Large intestine (tissue), 3 donors: ENCODE data around the gene TMEM132D. TPM values are rescaled to one million over a fixed set of nuclear protein-coding genes. Genes with fewer than 3 reads are reported as not detected.

Experiments
- DNase-seq, 2 donors: peaks; one replicate each; pipeline versions ENCODE4 v3.0.0 to v3.0.0-alpha.2; 2013
- H3K27ac ChIP-seq: one replicate; pipeline ENCODE4 v1.5.1; 2013; ENCODE audit warnings: low read length
- H3K27me3 ChIP-seq: 2 replicates; pipeline ENCODE4 v1.6.1; 2013; ENCODE audit warnings: low read length; ENCODE audit not compliant: control insufficient read depth, insufficient read depth
- H3K36me3 ChIP-seq: 2 replicates; pipeline ENCODE4 v1.6.1; 2013; ENCODE audit warnings: low read length; ENCODE audit not compliant: control insufficient read depth, insufficient read depth
- H3K4me1 ChIP-seq: one replicate; pipeline ENCODE4 v1.6.1; 2013; ENCODE audit warnings: low read length; ENCODE audit not compliant: control insufficient read depth, insufficient read depth
- H3K4me3 ChIP-seq: one replicate; pipeline ENCODE4 v1.5.1; 2013; ENCODE audit warnings: low read length
- H3K9me3 ChIP-seq: one replicate; pipeline ENCODE4 v1.6.1; 2013; ENCODE audit warnings: mild to moderate bottlenecking, low read depth, low read length, moderate library complexity; ENCODE audit not compliant: control insufficient read depth
- WGBS: methylation state at CpG from one replicate; pipeline ENCODE4 v1.1.5; 2013; ENCODE audit warnings: low lambda C conversion rate; ENCODE audit not compliant: insufficient coverage; 5-methylcytosine and 5-hydroxymethylcytosine counted together
- polyA plus RNA-seq: library from polyadenylated mRNA; unstranded; fragments of 120-200 nt; gene quantifications from one replicate; pipeline ENCODE4 v1.2.1, GENCODE V29; 2013

TMEM132D gene
- polyA plus RNA-seq, 1 donor: 0.55 TPM

DNA sequence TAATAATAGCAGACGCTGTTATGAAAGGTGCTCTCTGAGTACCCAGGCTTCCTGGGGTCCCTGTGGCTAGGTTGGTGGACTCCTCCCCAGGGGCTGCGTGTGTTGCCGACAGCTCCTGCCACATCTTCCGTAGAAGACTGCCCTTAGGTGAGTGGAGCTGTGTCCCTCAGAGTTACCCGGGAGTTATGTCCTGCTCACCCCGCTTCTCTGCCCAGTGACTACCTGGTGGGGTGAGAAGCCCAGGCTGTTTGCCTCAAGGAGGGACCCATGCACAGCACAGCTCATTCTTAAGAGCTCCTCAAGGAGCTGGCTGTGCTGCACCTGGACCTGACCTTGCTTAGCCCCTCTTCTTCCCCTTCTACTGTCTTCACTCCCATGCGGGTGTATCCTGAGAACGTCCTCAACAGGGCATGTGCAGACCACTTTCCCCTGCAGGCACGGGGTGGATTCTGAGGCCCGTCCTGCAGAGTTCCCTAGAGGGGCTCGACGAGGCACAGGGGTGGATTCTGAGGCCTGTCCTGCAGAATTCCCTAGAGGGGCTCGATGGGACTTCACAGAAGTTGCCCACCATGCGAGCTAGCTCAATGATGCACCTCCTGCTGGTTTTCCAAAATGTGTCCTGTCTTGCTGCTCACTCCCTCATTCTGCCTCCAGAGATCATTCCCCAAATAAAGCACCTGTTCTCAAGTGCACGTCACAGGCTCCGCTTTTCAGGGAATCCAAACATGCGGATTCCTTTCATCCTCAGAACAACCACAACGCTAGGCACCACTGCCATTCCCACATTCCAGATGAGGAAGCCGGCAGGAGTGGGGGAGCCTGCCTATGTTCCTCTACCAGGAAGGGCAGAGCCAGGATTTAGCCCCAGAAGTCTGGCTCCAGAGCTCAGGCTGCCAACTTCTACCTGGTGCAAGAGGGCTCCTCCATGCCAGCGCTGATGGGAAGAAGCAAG, 818.7 kb downstream of the TMEM132D start:
- WGBS: no CpG with 5 or more reads among the region's 20 CpGs
- Histone ChIP-seq H3K36me3 (no peaks in the 10 kb centered on the region), H3K9me3 (no peaks in the 10 kb centered on the region), H3K27me3 (no peaks in the 10 kb centered on the region), H3K4me3 (no peak overlapping the region), H3K27ac (no peak overlapping the region), H3K4me1 (no peaks in the 10 kb centered on the region)
- DNase-seq: no peak

DNA sequence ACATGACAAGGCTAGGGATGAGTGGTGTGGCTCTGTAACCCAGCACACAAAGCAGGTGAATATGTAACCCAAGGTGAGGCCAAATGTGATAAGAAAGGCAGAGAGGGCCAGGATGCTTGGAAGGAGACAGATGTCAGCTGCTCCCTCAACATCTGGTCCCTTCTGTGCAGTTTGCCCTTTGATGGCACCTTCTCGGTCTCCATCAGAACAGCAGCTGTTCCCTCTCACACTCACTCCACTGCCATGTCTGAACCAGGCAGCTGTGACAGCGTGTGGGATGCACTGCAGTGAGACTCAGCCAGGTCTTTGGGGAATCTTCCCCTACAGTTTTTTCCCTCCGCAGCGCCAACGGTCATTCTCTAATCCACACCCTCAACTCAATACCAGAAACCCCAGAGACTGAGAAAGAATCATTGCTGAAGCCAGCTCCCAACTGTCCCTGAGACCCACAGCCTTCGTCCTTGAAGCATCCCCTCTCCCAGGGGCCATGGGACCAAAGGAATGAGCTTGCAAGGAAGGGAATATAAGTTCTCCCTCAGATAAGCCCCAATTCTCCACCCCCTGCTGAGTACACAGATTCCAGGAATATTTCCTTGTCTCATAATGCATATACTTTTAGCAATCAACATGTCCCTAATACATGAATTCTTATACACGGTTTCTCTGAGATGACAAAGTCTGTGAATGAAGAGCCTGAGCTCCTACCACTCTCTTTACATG, 820.5 kb downstream of the TMEM132D start:
- Histone ChIP-seq H3K4me3 (no peak overlapping the region), H3K27ac (no peak overlapping the region), H3K9me3 (no peaks in the 10 kb centered on the region), H3K27me3 (no peaks in the 10 kb centered on the region), H3K4me1 (no peaks in the 10 kb centered on the region), H3K36me3 (no peaks in the 10 kb centered on the region)
- DNase-seq: no peak
- WGBS: 60% methylated on average over 2 of the region's 7 CpGs

DNA sequence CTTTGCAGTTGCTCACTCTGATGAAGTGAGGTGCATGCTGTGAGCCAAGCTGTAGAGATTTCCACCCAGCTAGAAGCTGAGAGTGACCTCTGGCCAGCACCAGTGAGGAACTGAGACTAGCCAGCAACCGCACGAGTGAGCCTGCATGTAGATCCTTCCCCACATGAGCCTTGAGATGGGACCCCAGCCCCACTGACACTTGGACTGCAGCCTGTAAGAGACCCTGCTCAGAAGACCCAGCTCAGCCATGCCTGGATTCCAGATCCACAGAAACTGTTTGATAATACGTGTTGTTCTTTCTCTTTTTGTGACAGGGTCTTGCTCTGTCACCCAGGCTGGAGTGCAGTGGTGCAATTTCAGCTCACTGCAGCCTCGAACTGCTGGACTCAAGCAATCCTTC, 821.4 kb downstream of the TMEM132D start:
- H3K9me3 ChIP-seq: no peaks in the 10 kb centered on the region
- WGBS: no CpG with 5 or more reads among the region's 4 CpGs
- H3K27me3 ChIP-seq: no peaks in the 10 kb centered on the region
- no peaks in the 10 kb centered on the region for H3K4me1 ChIP-seq
- H3K27ac ChIP-seq: no peak overlapping the region
- no peaks in the 10 kb centered on the region for H3K36me3 ChIP-seq
- H3K4me3 ChIP-seq: no peak overlapping the region
- no peak for DNase-seq

DNA sequence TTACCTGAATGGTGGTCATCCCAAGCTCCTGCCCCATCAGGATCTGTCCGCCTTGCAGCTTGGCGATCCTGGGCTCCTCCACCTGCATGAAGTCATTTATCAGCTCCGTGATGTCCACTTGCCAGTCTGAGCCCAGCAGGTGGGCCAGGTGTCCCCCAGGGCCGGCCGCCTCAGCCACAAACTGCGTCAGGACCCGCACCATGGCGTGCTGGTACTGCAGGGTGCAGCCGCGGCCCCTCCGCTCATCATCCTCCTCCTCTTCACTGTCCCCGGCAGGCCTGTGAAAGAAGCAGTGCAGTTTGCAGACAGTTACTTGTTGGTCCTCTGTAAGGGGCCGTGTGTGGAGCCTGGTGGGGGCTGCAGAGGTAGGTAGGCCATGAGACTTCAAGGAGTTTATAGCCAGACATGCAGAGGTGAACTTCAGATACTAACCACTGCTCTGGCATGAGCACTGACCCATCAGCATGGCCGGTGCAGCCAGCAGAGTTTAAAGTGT, 822.0 kb downstream of the TMEM132D start:
- H3K27me3 ChIP-seq: no peaks in the 10 kb centered on the region
- H3K27ac ChIP-seq: no peak overlapping the region
- no peaks in the 10 kb centered on the region for H3K36me3 ChIP-seq
- no peak for DNase-seq
- H3K4me3 ChIP-seq: no peak overlapping the region
- H3K4me1 ChIP-seq: no peaks in the 10 kb centered on the region
- no CpG with 5 or more reads among the region's 14 CpGs for WGBS
- H3K9me3 ChIP-seq: no peaks in the 10 kb centered on the region

DNA sequence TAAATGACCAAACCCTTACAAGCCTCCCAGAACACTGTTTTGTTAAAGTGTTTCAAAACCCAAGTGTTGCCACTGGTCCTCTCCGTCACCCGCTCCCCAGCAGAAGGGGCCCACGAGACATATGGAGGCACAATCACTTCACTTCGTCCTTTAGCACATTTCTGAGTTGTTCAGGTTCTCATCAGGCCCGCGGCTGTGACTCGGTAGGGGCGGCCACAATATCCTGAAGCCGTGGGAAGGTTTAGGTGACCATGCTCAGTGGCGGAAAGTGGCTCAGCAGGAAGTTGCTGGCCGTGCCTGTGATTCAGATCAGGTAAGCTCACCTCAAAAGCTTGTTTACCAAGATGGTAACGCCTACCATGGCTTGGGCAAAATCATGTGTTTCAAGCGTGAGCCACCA, 823.0 kb downstream of the TMEM132D start:
- DNase-seq: no peak
- WGBS: 80% methylated on average over 1 of the region's 13 CpGs
- H3K4me3 ChIP-seq: no peak overlapping the region

DNA sequence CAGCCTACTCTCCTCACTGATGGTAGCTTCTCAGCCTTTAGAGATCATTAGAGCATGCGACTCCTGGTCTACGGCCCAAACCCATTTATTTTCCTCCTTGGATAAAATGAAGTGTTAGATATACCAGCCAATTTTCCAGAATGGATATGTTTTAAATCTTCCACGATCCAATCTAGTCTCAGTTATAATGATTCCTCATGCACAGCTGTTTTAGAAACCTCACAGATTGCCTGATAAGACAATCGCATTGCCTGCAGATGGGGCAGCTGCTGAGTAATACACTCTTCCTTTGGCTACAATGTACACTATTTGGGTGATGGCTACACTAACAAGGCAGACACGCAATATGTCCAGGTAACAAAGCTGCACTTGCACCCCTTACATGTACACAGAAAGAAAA, 823.4 kb downstream of the TMEM132D start:
- DNase-seq: no peak
- Histone ChIP-seq H3K27me3 (no peaks in the 10 kb centered on the region), H3K9me3 (no peaks in the 10 kb centered on the region), H3K36me3 (no peaks in the 10 kb centered on the region), H3K27ac (no peak overlapping the region), H3K4me3 (no peak overlapping the region), H3K4me1 (no peaks in the 10 kb centered on the region)
- WGBS: no CpG with 5 or more reads among the region's 5 CpGs

More for the DNA sequence above, 823.0 kb downstream of the TMEM132D start:
- Histone ChIP-seq H3K27ac (no peak overlapping the region), H3K27me3 (no peaks in the 10 kb centered on the region), H3K36me3 (no peaks in the 10 kb centered on the region), H3K4me1 (no peaks in the 10 kb centered on the region), H3K9me3 (no peaks in the 10 kb centered on the region)

DNA sequence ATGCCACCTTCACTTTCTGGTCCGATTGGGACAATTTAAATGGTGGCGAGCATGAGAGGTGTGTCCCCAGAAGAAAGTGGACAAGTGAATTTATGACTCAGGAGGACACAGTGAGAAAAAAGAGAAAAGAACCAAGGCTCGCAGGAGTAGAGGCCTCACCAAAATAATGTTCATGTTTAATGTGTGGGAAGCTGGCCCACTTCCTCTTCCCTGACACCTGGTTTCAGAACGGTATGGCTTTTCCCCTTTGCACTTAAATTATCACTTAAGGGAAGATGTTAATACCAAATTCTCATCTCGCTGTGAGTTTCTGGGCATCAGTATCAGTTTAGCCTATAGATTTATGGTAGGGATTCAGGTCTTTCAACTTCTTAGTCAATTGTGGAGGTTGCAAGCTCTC, 824.1 kb downstream of the TMEM132D start:
- DNase-seq: no peak

DNA sequence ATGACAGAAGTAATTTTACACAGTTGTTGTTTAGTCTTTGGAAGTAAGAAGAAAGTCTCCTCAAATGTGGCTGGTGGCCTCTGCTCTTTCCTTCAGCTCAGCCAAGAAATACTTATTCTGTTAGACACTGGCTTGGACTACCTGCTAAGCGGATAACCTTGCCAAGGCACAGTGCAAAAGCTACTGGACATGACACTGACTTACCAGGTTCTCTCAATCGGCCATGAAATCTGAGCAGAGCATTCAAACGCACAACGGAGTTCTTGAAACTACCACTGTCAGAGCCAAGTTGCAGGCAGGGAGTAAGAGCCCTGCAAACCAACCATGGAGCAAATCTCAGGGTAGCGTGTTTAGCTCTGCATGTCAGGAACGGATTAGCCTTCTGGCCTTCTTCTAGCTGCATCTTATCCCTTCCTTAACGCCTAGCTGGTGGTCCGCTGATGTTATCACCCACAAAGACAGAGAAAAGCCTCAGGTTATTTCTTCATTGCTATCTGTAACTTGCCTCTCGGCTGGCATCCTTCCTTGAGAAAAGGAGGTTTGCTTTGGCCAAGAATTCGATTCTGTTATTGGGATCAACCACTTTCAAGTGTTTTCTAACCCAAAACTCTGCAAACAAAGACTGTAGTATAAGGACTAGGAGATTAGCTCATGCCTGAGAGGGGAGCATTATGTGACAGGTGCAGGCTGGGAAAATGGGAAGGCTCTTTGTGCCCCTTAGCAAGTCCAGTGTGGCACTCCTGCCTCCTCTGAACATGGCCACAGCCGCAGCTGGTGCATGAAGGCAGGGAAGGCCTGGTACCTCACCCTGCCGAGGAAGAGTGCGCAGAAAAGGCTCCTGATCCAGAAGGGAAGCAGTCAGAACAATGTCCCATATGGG, 827.1 kb downstream of the TMEM132D start:
- Histone ChIP-seq H3K27ac (no peak overlapping the region), H3K9me3 (no peaks in the 10 kb centered on the region), H3K27me3 (no peaks in the 10 kb centered on the region), H3K4me1 (no peaks in the 10 kb centered on the region), H3K4me3 (no peak overlapping the region), H3K36me3 (no peaks in the 10 kb centered on the region)
- DNase-seq: no peak
- no CpG with 5 or more reads among the region's 13 CpGs for WGBS

More for the DNA sequence above, 824.1 kb downstream of the TMEM132D start:
- H3K27ac ChIP-seq: no peak overlapping the region
- H3K4me1 ChIP-seq: no peaks in the 10 kb centered on the region
- no peaks in the 10 kb centered on the region for H3K9me3 ChIP-seq
- 100% methylated on average over 1 of the region's 5 CpGs for WGBS
- no peaks in the 10 kb centered on the region for H3K36me3 ChIP-seq
- no peaks in the 10 kb centered on the region for H3K27me3 ChIP-seq
- H3K4me3 ChIP-seq: no peak overlapping the region

DNA sequence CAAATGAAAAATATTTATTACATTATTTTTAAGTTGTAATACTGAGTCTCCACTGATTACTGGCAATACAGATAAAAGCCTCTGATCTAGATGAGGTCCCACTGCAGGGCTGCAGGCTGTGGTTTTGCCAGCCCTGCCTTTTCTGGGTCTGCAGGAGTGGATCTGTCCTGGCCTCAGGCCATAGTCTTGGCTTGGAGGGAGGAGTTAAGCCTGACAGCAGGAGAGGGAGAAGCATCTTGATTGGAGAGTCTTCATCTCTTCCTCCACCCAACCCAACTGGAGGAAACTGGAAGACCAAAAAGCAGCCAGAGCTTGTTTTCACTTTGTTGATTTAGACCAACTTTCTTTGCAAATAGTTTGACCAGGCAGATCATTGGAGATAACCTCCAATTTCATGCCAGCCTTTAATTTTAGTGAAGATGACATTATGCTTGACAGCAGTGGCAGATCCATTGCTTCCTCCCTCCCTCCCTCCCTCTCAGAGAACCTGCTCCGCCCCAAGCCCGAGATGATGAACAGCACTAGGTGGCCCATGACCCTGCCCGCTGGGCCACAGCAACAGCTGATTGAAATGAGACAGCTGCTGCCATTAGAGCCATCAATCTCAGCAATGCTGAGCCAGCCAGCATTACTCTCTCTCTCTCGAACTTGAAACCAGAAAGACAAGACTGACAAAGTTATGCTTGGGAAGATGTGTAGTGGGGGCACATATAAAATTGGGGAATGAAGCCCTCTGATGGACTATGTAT, 828.2 kb downstream of the TMEM132D start:
- no peak overlapping the region for H3K27ac ChIP-seq
- H3K9me3 ChIP-seq: no peaks in the 10 kb centered on the region
- WGBS: no CpG with 5 or more reads among the region's 4 CpGs
- H3K4me3 ChIP-seq: no peak overlapping the region
- no peaks in the 10 kb centered on the region for H3K27me3 ChIP-seq
- H3K4me1 ChIP-seq: no peaks in the 10 kb centered on the region
- no peaks in the 10 kb centered on the region for H3K36me3 ChIP-seq
- no peak for DNase-seq
